ENCODE data around the gene SCAMP4.

SCAMP4 gene

DNA sequence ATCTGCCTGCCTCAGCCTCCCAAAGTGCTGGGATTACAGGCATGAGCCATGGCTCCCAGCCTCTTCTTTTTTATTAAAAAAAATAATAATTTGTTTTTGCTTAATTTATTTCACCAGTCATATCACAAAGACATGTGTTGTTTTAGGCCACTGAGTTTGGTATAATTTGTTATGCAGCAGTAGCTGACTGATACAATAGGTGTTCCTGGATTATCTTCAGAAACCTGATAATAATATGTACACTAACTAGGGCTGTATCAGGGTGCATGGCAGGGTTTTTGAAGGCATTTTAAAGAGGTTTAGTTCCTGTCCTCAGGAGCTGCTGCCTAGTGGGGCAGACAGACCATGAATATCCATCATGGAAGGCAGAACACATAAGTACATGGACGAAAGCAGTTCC lies 26.2 kb downstream of the SCAMP4 start:
- no peak for ATAC-seq
- no peak for TF ChIP-seq OSR1 (CRISPR knock-in tag; IDR thresholded peaks at IDR 0.05)
- TF ChIP-seq TOX (CRISPR knock-in tag; IDR thresholded peaks at IDR 0.05; ENCODE audit: borderline replicate concordance): no peak
- TF ChIP-seq ZNF70 (CRISPR knock-in tag; IDR thresholded peaks at IDR 0.05): no peak
- TF ChIP-seq ISL1 (CRISPR knock-in tag; IDR thresholded peaks at IDR 0.05): no peak
- TF ChIP-seq, protein P1, sequence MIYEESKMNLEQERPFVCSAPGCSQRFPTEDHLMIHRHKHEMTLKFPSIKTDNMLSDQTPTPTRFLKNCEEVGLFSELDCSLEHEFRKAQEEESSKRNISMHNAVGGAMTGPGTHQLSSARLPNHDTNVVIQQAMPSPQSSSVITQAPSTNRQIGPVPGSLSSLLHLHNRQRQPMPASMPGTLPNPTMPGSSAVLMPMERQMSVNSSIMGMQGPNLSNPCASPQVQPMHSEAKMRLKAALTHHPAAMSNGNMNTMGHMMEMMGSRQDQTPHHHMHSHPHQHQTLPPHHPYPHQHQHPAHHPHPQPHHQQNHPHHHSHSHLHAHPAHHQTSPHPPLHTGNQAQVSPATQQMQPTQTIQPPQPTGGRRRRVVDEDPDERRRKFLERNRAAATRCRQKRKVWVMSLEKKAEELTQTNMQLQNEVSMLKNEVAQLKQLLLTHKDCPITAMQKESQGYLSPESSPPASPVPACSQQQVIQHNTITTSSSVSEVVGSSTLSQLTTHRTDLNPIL (CRISPR knock-in tag; IDR thresholded peaks at IDR 0.05; ENCODE audit: low read depth): no peak
- TF ChIP-seq SNAI2 (CRISPR knock-in tag; IDR thresholded peaks at IDR 0.05): no peak
- TF ChIP-seq, protein P2, sequence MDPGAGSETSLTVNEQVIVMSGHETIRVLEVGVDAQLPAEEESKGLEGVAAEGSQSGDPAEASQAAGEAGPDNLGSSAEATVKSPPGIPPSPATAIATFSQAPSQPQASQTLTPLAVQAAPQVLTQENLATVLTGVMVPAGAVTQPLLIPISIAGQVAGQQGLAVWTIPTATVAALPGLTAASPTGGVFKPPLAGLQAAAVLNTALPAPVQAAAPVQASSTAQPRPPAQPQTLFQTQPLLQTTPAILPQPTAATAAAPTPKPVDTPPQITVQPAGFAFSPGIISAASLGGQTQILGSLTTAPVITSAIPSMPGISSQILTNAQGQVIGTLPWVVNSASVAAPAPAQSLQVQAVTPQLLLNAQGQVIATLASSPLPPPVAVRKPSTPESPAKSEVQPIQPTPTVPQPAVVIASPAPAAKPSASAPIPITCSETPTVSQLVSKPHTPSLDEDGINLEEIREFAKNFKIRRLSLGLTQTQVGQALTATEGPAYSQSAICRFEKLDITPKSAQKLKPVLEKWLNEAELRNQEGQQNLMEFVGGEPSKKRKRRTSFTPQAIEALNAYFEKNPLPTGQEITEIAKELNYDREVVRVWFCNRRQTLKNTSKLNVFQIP (CRISPR knock-in tag; IDR thresholded peaks at IDR 0.05; ENCODE audit: borderline replicate concordance, low read depth): no peak
- no peak for TF ChIP-seq CSDC2 (CRISPR knock-in tag; IDR thresholded peaks at IDR 0.05)

DNA sequence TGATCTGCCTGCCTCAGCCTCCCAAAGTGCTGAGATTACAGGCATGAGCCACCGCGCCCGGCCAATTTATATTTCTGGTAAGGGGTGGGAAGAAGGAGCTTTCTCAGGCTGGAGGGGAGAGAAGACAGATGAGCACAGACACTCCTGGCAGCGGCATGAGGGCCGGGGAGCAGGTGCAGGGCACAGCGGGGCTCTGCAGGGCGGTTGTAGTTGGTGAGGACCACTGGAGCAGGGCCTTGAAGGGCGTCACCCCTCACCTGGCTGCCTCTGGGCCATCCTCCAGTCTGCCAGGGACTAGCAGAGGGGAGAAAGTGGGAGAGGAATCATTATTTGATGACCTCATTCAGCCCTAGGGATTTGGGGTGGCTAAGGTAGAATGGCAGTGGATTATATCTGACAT lies 27.2 kb downstream of the SCAMP4 start:
- no peak for ATAC-seq
- no peak for TF ChIP-seq OSR1 (CRISPR knock-in tag; IDR thresholded peaks at IDR 0.05)
- TF ChIP-seq ESRRG (CRISPR knock-in tag; IDR thresholded peaks at IDR 0.05): no peak
- TF ChIP-seq, protein P2 (CRISPR knock-in tag; IDR thresholded peaks at IDR 0.05; ENCODE audit: borderline replicate concordance, low read depth): no peak
- TF ChIP-seq TOX (CRISPR knock-in tag; IDR thresholded peaks at IDR 0.05; ENCODE audit: borderline replicate concordance): no peak
- TF ChIP-seq PPARA (CRISPR knock-in tag; IDR thresholded peaks at IDR 0.05; ENCODE audit: borderline replicate concordance): no peak
- TF ChIP-seq ZFP30 (CRISPR knock-in tag; IDR thresholded peaks at IDR 0.05): no peak
- TF ChIP-seq ZNF565 (CRISPR knock-in tag; conservative IDR thresholded peaks at IDR 0.05; ENCODE audit: low read depth): no peak

DNA sequence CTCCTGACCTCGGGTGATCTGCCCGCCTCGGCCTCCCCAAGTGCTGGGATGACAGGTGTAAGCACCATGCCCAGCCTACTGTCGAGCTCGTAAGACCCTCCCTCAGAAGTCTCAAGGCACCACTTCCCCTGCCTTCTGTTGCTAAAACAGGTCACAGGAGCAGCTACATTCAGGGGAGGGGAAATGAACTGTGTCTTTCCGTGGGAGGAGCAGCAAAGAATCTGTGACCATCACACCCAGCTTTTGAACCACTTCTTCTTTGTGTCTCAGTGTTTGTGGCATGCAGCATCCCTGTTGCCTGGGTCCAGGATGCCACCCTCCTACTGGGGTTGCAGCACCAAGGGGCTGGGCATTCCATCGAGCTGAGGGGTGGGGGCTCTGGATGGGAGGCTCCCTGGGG lies 28.0 kb downstream of the SCAMP4 start:
- no peak for ATAC-seq
- TF ChIP-seq PPARA (CRISPR knock-in tag; IDR thresholded peaks at IDR 0.05; ENCODE audit: borderline replicate concordance) (no peak), ISL1 (CRISPR knock-in tag; IDR thresholded peaks at IDR 0.05) (no peak), GLIS3 (CRISPR knock-in tag; IDR thresholded peaks at IDR 0.05) (no peak), ZFP30 (CRISPR knock-in tag; IDR thresholded peaks at IDR 0.05) (no peak), TCF4 (CRISPR knock-in tag; IDR thresholded peaks at IDR 0.05; ENCODE audit: borderline replicate concordance) (no peak), ZNF8 (CRISPR knock-in tag; IDR thresholded peaks at IDR 0.05) (no peak), TOX (CRISPR knock-in tag; IDR thresholded peaks at IDR 0.05; ENCODE audit: borderline replicate concordance) (no peak), BACH2 (CRISPR knock-in tag; IDR thresholded peaks at IDR 0.05; ENCODE audit: borderline replicate concordance) (no peak), ESRRG (CRISPR knock-in tag; IDR thresholded peaks at IDR 0.05) (no peak), SNAI2 (CRISPR knock-in tag; IDR thresholded peaks at IDR 0.05) (no peak), RARB (CRISPR knock-in tag; IDR thresholded peaks at IDR 0.05) (no peak), ZNF565 (CRISPR knock-in tag; conservative IDR thresholded peaks at IDR 0.05; ENCODE audit: low read depth) (no peak), ZFP3 (CRISPR knock-in tag; IDR thresholded peaks at IDR 0.05) (no peak), ZNF70 (CRISPR knock-in tag; IDR thresholded peaks at IDR 0.05) (no peak), CSDC2 (CRISPR knock-in tag; IDR thresholded peaks at IDR 0.05) (no peak)
- TF ChIP-seq, protein P2 (CRISPR knock-in tag; IDR thresholded peaks at IDR 0.05; ENCODE audit: borderline replicate concordance, low read depth): no peak
- TF ChIP-seq, protein P3, sequence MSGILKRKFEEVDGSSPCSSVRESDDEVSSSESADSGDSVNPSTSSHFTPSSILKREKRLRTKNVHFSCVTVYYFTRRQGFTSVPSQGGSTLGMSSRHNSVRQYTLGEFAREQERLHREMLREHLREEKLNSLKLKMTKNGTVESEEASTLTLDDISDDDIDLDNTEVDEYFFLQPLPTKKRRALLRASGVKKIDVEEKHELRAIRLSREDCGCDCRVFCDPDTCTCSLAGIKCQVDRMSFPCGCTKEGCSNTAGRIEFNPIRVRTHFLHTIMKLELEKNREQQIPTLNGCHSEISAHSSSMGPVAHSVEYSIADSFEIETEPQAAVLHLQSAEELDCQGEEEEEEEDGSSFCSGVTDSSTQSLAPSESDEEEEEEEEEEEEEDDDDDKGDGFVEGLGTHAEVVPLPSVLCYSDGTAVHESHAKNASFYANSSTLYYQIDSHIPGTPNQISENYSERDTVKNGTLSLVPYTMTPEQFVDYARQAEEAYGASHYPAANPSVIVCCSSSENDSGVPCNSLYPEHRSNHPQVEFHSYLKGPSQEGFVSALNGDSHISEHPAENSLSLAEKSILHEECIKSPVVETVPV (CRISPR knock-in tag; IDR thresholded peaks at IDR 0.05): no peak
- TF ChIP-seq, protein P1 (CRISPR knock-in tag; IDR thresholded peaks at IDR 0.05; ENCODE audit: low read depth): no peak
- TF ChIP-seq, protein P4, sequence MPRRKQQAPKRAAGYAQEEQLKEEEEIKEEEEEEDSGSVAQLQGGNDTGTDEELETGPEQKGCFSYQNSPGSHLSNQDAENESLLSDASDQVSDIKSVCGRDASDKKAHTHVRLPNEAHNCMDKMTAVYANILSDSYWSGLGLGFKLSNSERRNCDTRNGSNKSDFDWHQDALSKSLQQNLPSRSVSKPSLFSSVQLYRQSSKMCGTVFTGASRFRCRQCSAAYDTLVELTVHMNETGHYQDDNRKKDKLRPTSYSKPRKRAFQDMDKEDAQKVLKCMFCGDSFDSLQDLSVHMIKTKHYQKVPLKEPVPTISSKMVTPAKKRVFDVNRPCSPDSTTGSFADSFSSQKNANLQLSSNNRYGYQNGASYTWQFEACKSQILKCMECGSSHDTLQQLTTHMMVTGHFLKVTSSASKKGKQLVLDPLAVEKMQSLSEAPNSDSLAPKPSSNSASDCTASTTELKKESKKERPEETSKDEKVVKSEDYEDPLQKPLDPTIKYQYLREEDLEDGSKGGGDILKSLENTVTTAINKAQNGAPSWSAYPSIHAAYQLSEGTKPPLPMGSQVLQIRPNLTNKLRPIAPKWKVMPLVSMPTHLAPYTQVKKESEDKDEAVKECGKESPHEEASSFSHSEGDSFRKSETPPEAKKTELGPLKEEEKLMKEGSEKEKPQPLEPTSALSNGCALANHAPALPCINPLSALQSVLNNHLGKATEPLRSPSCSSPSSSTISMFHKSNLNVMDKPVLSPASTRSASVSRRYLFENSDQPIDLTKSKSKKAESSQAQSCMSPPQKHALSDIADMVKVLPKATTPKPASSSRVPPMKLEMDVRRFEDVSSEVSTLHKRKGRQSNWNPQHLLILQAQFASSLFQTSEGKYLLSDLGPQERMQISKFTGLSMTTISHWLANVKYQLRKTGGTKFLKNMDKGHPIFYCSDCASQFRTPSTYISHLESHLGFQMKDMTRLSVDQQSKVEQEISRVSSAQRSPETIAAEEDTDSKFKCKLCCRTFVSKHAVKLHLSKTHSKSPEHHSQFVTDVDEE (CRISPR knock-in tag; IDR thresholded peaks at IDR 0.05): no peak
